Mammary epithelial cell (primary cell): ENCODE data around the gene B3GNT3.

Experiments
- CTCF ChIP-seq, 2 donors: IDR thresholded peaks in 1 of 2; conservative IDR thresholded peaks in 1 of 2; 2 replicates each; pipeline ENCODE4 v1.5.1; 2011 to 2012; ENCODE audit warnings: inconsistent platforms in 2 of 2, low read length in 2 of 2, mild to moderate bottlenecking in 2 of 2, control low read depth in 1 of 2, low read depth in 1 of 2; ENCODE audit not compliant: insufficient read depth in 1 of 2; ENCODE audit errors: extremely low read depth in 1 of 2
- EZH2 ChIP-seq: IDR thresholded peaks from 2 replicates; pipeline ENCODE4 v1.6.1; 2012; ENCODE audit warnings: low read length, inconsistent platforms, borderline replicate concordance

GRCh38 chr19:17860993-17861360, 66.0 kb downstream of the B3GNT3 start:
- TF ChIP-seq CTCF (conservative IDR thresholded peaks at IDR 0.05 in 1 of 2, IDR thresholded peaks at IDR 0.05 in 1 of 2; ENCODE audit: extremely low read depth in 1 of 2, insufficient read depth in 1 of 2, low read depth in 1 of 2, low read length in 2 of 2) (no peak), EZH2 (no peak)
